Right lobe of liver (tissue), 4 donors: ENCODE results near the gene ZMYM1.
"Not testable (repeated sequence)": the region's sequence is repeated elsewhere in the genome, so short reads cannot be mapped to it uniquely, and the experiment has no call there.

Experiments
- CTCF ChIP-seq, 4 donors: fragments of 200-600 bp in 3 of 4; fragments of 450-650 bp in 1 of 4; IDR thresholded peaks; one replicate each; pipeline versions ENCODE4 v1.5.1 to v1.8.0; 2016 to 2022; ENCODE audit warnings: antibody characterized with exemption in 4 of 4, mild to moderate bottlenecking in 2 of 4
- POLR2A ChIP-seq: fragments of 450-650 bp; IDR thresholded peaks from one replicate; pipeline ENCODE4 v1.6.1; 2017; ENCODE audit warnings: antibody characterized with exemption, mild to moderate bottlenecking
- donor health status: DM: no; HTN: no; CAD: no.
- donor health status: DM: no; HTN: no; CAD: no.
- donor health status: DM: no; HTN: yes; CAD: no.

GRCh38 chr1:35137590-35137989 is 58.4 kb downstream of the ZMYM1 start:
- not testable (repeated sequence) for TF ChIP-seq CTCF (IDR thresholded peaks at IDR 0.05); POLR2A
